Ovary (tissue), 3 donors: ENCODE measurements around the gene GTF2H3.

Experiments used
- CTCF ChIP-seq, 3 donors: fragments of 450-650 bp in 2 of 3; fragments of 200-600 bp in 1 of 3; IDR thresholded peaks; one replicate each; pipeline versions ENCODE4 v1.5.1 to v1.8.0; 2016 to 2022; ENCODE audit warnings: antibody characterized with exemption in 3 of 3, mild to moderate bottlenecking in 1 of 3
- POLR2A ChIP-seq: fragments of 450-650 bp; IDR thresholded peaks from one replicate; pipeline ENCODE4 v1.6.1; 2017; ENCODE audit warnings: antibody characterized with exemption, mild to moderate bottlenecking, moderate library complexity
- donor health status: DM: no; HTN: no; CAD: no.

GRCh38 chr12:123634142-123634561 lies 523 bp downstream of the GTF2H3 start:
- TF ChIP-seq CTCF (IDR thresholded peaks at IDR 0.05): no peak
- no peak for TF ChIP-seq POLR2A
